WTC11 (cell line): ENCODE results near the gene DYNC1I1. TPM values are rescaled to one million over a fixed set of nuclear protein-coding genes. Genes with fewer than 3 reads are reported as not detected.

Experiments used
- ATAC-seq: fragments of 200-7000 bp; cut with Tn5 transposase; 2 replicates; pipeline ENCODE4 v1.10.0; 2021; ENCODE audit warnings: mild to moderate bottlenecking, moderate library complexity
- CTCF ChIA-PET: fragments of 300-600 bp; sonication (Branson Sonifier 250); formaldehyde crosslinking; loops from one replicate; lab custom pipeline; 2021; ENCODE audit warnings: antibody characterized with exemption; lab: Charles Lee
- POLR2A ChIA-PET: fragments of 350-600 bp; sonication (Branson Sonifier 250); formaldehyde crosslinking; loops from one replicate; lab custom pipeline; 2021; ENCODE audit warnings: antibody characterized with exemption; lab: Charles Lee
- DNase-seq: peaks from one replicate; pipeline ENCODE4 v3.0.0; 2021; ENCODE audit warnings: low spot score
- H3K27ac Mint-ChIP-seq: 2 replicates; pipeline ENCODE4 v1.8.0; 2021; ENCODE audit warnings: mixed read lengths
- H3K27me3 Mint-ChIP-seq: 2 replicates; pipeline ENCODE4 v1.8.0; 2021; ENCODE audit warnings: low read depth, mild to moderate bottlenecking, moderate library complexity, mixed read lengths
- H3K36me3 Mint-ChIP-seq: 2 replicates; pipeline ENCODE4 v1.8.0; 2021; ENCODE audit warnings: mixed read lengths
- H3K4me1 Mint-ChIP-seq: 2 replicates; pipeline ENCODE4 v1.8.0; 2022; ENCODE audit warnings: mixed read lengths
- H3K4me3 Mint-ChIP-seq: 2 replicates; pipeline ENCODE4 v1.8.0; 2021; ENCODE audit warnings: mild to moderate bottlenecking, moderate library complexity, mixed read lengths
- H3K9me3 Mint-ChIP-seq: 2 replicates; pipeline ENCODE4 v1.8.0; 2021; ENCODE audit warnings: mixed read lengths
- AFF4 ChIP-seq: sonication (generic); formaldehyde crosslinking; IDR thresholded peaks from 2 replicates; pipeline ENCODE4 v1.8.1; 2023; ENCODE audit warnings: mild to moderate bottlenecking, missing genetic modification reagents, borderline replicate concordance
- ATF1 ChIP-seq: sonication (generic); formaldehyde crosslinking; IDR thresholded peaks from 2 replicates; pipeline ENCODE4 v1.8.1; 2023; ENCODE audit warnings: mild to moderate bottlenecking, moderate library complexity, missing genetic modification reagents
- CDX4 ChIP-seq: fragments of 250-450 bp; sonication (Bioruptor Pico); IDR thresholded peaks from 2 replicates; pipeline ENCODE4 v1.9.0; 2021; ENCODE audit warnings: moderate library complexity, mild to moderate bottlenecking, inconsistent platforms, borderline replicate concordance
- CTCF ChIP-seq: fragments of 200-600 bp; IDR thresholded peaks from 2 replicates; pipeline ENCODE4 v1.8.0; 2022; ENCODE audit warnings: antibody characterized with exemption
- E2F5 ChIP-seq: sonication (generic); formaldehyde crosslinking; IDR thresholded peaks from 2 replicates; pipeline ENCODE4 v1.8.1; 2022; ENCODE audit warnings: mild to moderate bottlenecking, moderate library complexity, missing genetic modification reagents
- ELF4 ChIP-seq: sonication (generic); formaldehyde crosslinking; IDR thresholded peaks from 2 replicates; pipeline ENCODE4 v1.8.1; 2022; ENCODE audit warnings: low read depth, mild to moderate bottlenecking, moderate library complexity, missing genetic modification reagents
- HMGA2 ChIP-seq: fragments of 250-450 bp; sonication (Bioruptor Pico); IDR thresholded peaks from 2 replicates; pipeline ENCODE4 v1.4.0; 2021; ENCODE audit warnings: mild to moderate bottlenecking, moderate library complexity
- JAZF1 ChIP-seq: fragments of 250-450 bp; sonication (Bioruptor Pico); IDR thresholded peaks from 2 replicates; pipeline ENCODE4 v1.9.0; 2021; ENCODE audit warnings: moderate library complexity, mild to moderate bottlenecking, inconsistent platforms
- KAT7 ChIP-seq: sonication (generic); formaldehyde crosslinking; IDR thresholded peaks from 2 replicates; pipeline ENCODE4 v1.8.1; 2023; ENCODE audit warnings: missing genetic modification reagents, mild to moderate bottlenecking, borderline replicate concordance
- MAX ChIP-seq: sonication (generic); formaldehyde crosslinking; IDR thresholded peaks from 2 replicates; pipeline ENCODE4 v1.8.0; 2022; ENCODE audit warnings: mild to moderate bottlenecking, missing genetic modification reagents
- MXD4 ChIP-seq: fragments of 250-450 bp; sonication (Bioruptor Pico); IDR thresholded peaks from 2 replicates; pipeline ENCODE4 v1.8.0; 2021; ENCODE audit warnings: mild to moderate bottlenecking, moderate library complexity, borderline replicate concordance
- NFE2L1 ChIP-seq: sonication (generic); formaldehyde crosslinking; IDR thresholded peaks from 2 replicates; pipeline ENCODE4 v1.8.1; 2023; ENCODE audit warnings: missing genetic modification reagents
- NR1H2 ChIP-seq: sonication (generic); formaldehyde crosslinking; IDR thresholded peaks from 2 replicates; pipeline ENCODE4 v1.9.0; 2021; ENCODE audit warnings: mild to moderate bottlenecking, moderate library complexity, missing genetic modification reagents
- NR2C2 ChIP-seq: sonication (generic); formaldehyde crosslinking; IDR thresholded peaks from 2 replicates; pipeline ENCODE4 v1.8.0; 2022; ENCODE audit warnings: mild to moderate bottlenecking, missing genetic modification reagents
- SMAD4 ChIP-seq: sonication (generic); formaldehyde crosslinking; IDR thresholded peaks from 2 replicates; pipeline ENCODE4 v1.8.0; 2022; ENCODE audit warnings: mild to moderate bottlenecking, missing genetic modification reagents
- TEAD1 ChIP-seq: sonication (generic); formaldehyde crosslinking; IDR thresholded peaks from 2 replicates; pipeline ENCODE4 v1.8.0; 2022; ENCODE audit warnings: mild to moderate bottlenecking, missing genetic modification reagents
- TEAD4 ChIP-seq: sonication (generic); formaldehyde crosslinking; IDR thresholded peaks from 2 replicates; pipeline ENCODE4 v1.8.0; 2022; ENCODE audit warnings: mild to moderate bottlenecking, missing genetic modification reagents
- TP53 ChIP-seq: sonication (generic); formaldehyde crosslinking; IDR thresholded peaks from 2 replicates; pipeline ENCODE4 v1.8.1; 2023; ENCODE audit warnings: mild to moderate bottlenecking, missing genetic modification reagents
- ZBTB21 ChIP-seq: sonication (generic); formaldehyde crosslinking; IDR thresholded peaks from 2 replicates; pipeline ENCODE4 v1.8.1; 2023; ENCODE audit warnings: mild to moderate bottlenecking, missing genetic modification reagents, borderline replicate concordance
- ZNF138 ChIP-seq: sonication (generic); formaldehyde crosslinking; conservative IDR thresholded peaks from 2 replicates; pipeline ENCODE4 v1.8.1; 2022; ENCODE audit warnings: mild to moderate bottlenecking, moderate library complexity, missing genetic modification reagents
- ZNF263 ChIP-seq: sonication (generic); formaldehyde crosslinking; IDR thresholded peaks from 2 replicates; pipeline ENCODE4 v1.8.1; 2022; ENCODE audit warnings: low read depth, mild to moderate bottlenecking, moderate library complexity, missing genetic modification reagents
- ZNF416 ChIP-seq: fragments of 250-450 bp; sonication (Bioruptor Pico); IDR thresholded peaks from 2 replicates; pipeline ENCODE4 v1.9.0; 2021; ENCODE audit warnings: mild to moderate bottlenecking, inconsistent platforms
- total RNA-seq: library from RNA; stranded (reverse); gene quantifications from 3 replicates; pipeline ENCODE4 v1.2.3, GENCODE V29; 2021

The DYNC1I1 gene
- total RNA-seq, 1 experiment from 2014 or later: 2.8 TPM

- Mint-ChIP-seq H3K27ac (no peak overlapping the region), H3K36me3 (no peaks in the 10 kb centered on the region), H3K4me3 (peak overlapping the region; percentile 31), H3K27me3 (no peaks in the 10 kb centered on the region; the same call in 1 of the 2 replicates), H3K4me1 (peaks cover 44% of the 10 kb centered on the region), H3K9me3 (no peaks in the 10 kb centered on the region)
- peak; percentile 82 for ATAC-seq
- POLR2A ChIA-PET: no interaction called here
- TF ChIP-seq MAX (no peak), JAZF1 (no peak), ZBTB21 (no peak), ZNF138 (CRISPR knock-in tag) (no peak), HMGA2 (CRISPR knock-in tag) (no peak), ZNF263 (CRISPR knock-in tag) (no peak), CDX4 (CRISPR knock-in tag) (no peak), ATF1 (no peak), TP53 (CRISPR knock-in tag) (no peak), E2F5 (CRISPR knock-in tag) (no peak), TEAD1 (CRISPR knock-in tag) (no peak)
- DNase-seq: no peak
- CTCF ChIA-PET: interaction anchor here (1.0 to 2.9 kb wide), 3 partner anchors 13 to 104 kb away, joined by 3 to 26 read pairs (median 5); no protein-coding TSS in a partner anchor
Measured at GRCh38 chr7:95828824-95829790, 56.8 kb downstream of the DYNC1I1 start.

- ATAC-seq (peak; percentile 94), DNase-seq (no peak)
- TF ChIP-seq CTCF (peak; percentile 55), TEAD4 (no peak), NR1H2 (CRISPR knock-in tag) (no peak)
- Mint-ChIP-seq H3K4me3 (no peak overlapping the region), H3K36me3 (peaks cover 19% of the 10 kb centered on the region), H3K27ac (no peak overlapping the region; the same call in 1 of the 2 replicates), H3K9me3 (peaks cover 18% of the 10 kb centered on the region), H3K4me1 (peaks cover 45% of the 10 kb centered on the region), H3K27me3 (peaks cover 2% of the 10 kb centered on the region; the same call in 1 of the 2 replicates)
- ChIA-PET CTCF (interaction anchor here (0.6 to 3.6 kb wide), 47 partner anchors 11 to 524 kb away, joined by 3 to 44 read pairs (median 5); partner anchors contain the start of genes DYNC1I1 and PON2), POLR2A (no interaction called here)
Measured at GRCh38 chr7:95840953-95841950, 68.9 kb downstream of the DYNC1I1 start.

- POLR2A ChIA-PET: no interaction called here
- peaks cover 11% of the 10 kb centered on the region for H3K9me3 Mint-ChIP-seq
- H3K36me3 Mint-ChIP-seq: peaks cover 12% of the 10 kb centered on the region; the same call in 1 of the 2 replicates
- H3K27ac Mint-ChIP-seq: peak overlapping the region; percentile 48; the same call in 1 of the 2 replicates
- H3K27me3 Mint-ChIP-seq: no peaks in the 10 kb centered on the region
- DNase-seq: no peak
- CTCF ChIA-PET: interaction anchor here (1.0 to 3.6 kb wide), 7 partner anchors 13 to 119 kb away, joined by 3 to 44 read pairs (median 32); no protein-coding TSS in a partner anchor
- H3K4me1 Mint-ChIP-seq: peaks cover 36% of the 10 kb centered on the region
- ATAC-seq: peak; percentile 74
- H3K4me3 Mint-ChIP-seq: no peak overlapping the region
- TF ChIP-seq KAT7 (CRISPR knock-in tag) (no peak), NFE2L1 (CRISPR knock-in tag) (no peak), NR2C2 (CRISPR knock-in tag) (no peak), SMAD4 (CRISPR knock-in tag) (no peak), ZNF416 (CRISPR knock-in tag) (no peak), TP53 (CRISPR knock-in tag) (no peak), AFF4 (no peak), ELF4 (CRISPR knock-in tag) (no peak), MXD4 (CRISPR knock-in tag) (no peak)
Measured at GRCh38 chr7:95843286-95843685, 70.9 kb downstream of the DYNC1I1 start.
